Peyer's patch (tissue), 4 donors: Measurements from ENCODE around the gene OPCML.

Experiments used
- POLR2A ChIP-seq, 2 donors: fragments of 450-650 bp; IDR thresholded peaks; one replicate each; pipeline ENCODE4 v1.5.1; 2017; ENCODE audit warnings: antibody characterized with exemption in 2 of 2, mild to moderate bottlenecking in 2 of 2, moderate library complexity in 2 of 2
- TF ChIP-seq, protein P1 (sequence below), 6 experiments: fragments of 450-650 bp in 4 of 6; fragments of 200-600 bp in 2 of 6; sonication (generic) in 1 of 6; IDR thresholded peaks; one replicate each; pipeline ENCODE4 v1.5.1; 2017 to 2019; ENCODE audit warnings: antibody characterized with exemption in 6 of 6, mild to moderate bottlenecking in 3 of 6, moderate library complexity in 1 of 6

DNA sequence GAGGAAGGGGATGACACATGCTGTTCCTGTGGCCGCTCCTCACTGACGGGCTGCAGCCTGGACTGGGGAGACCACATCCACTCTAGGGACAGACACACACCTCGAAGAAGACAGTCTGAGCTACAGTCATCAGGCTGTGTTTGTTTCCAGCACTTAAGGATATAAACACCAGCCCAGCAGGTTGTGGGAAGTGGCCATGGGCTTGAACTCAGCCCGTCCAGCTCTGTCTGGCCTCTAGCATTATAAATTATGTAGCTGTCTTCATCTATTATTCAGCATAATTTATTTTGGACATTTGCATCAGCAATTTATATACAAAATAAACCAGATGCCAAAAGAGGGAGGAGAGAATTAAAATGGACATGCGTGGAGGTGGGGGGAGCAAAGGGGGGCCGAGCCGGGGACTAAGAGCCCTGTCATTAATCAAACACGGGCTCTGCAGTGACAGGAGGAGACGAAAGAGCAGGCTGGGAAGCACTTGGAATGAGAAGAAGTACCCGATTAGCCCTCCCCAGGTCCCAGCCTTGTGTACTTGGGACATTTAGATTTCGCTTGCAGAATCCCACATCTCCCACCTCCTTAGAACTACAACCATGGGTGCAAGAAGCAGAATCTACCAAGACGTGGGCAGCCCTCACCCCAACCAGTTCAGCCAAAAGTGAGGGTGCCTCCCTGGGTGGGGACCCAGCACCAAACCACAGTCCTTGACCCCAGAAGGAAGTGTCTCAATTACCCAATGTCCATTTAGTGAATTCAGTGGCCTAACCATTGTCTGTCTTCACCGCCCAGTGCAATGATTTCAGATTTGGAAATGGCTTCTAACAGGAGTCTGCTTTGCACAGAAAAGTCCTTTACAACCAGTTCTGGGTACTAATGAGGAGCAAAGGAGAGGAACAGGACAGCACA lies 309.6 kb downstream of the OPCML start:
- TF ChIP-seq, protein P1, sequence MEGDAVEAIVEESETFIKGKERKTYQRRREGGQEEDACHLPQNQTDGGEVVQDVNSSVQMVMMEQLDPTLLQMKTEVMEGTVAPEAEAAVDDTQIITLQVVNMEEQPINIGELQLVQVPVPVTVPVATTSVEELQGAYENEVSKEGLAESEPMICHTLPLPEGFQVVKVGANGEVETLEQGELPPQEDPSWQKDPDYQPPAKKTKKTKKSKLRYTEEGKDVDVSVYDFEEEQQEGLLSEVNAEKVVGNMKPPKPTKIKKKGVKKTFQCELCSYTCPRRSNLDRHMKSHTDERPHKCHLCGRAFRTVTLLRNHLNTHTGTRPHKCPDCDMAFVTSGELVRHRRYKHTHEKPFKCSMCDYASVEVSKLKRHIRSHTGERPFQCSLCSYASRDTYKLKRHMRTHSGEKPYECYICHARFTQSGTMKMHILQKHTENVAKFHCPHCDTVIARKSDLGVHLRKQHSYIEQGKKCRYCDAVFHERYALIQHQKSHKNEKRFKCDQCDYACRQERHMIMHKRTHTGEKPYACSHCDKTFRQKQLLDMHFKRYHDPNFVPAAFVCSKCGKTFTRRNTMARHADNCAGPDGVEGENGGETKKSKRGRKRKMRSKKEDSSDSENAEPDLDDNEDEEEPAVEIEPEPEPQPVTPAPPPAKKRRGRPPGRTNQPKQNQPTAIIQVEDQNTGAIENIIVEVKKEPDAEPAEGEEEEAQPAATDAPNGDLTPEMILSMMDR (IDR thresholded peaks at IDR 0.05), result no peak
- TF ChIP-seq POLR2A (IDR thresholded peaks at IDR 0.05), result no peak
